Measurements from ENCODE around the gene INPP5D.
"Not testable (repeated sequence)": the region's sequence is repeated elsewhere in the genome, so short reads cannot be mapped to it uniquely, and the experiment has no call there.

The INPP5D gene

DNA sequence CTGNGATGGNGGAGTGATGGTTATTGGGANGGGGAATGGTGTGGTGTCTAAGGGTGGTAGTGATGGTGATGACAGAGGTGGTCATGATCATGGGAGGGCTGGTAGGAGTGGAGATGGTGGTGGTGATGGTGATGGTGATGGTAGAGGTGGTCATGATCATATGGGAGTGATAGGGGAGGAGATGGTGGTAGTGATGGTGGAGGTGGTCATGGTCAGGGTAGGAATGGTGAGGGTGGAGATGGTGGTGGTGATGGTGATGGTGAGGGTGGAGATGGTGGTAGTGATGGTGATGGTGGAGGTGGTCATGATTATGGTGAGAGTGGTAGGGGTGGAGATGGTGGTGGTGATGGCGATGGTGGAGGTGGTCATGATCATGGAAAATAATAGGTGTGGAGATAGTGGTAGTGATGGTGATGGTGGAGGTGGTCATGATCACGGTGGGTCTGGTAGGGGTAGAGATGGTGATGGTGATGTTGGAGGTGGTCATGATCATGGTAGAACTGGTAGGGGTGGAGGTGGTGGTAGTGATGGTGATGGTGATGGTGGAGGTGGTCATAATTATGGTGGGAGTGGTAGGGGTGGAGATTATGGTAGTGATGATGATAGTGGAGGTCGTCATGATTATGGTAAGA is 83.7 kb downstream of the INPP5D start:
- no peak for DNase-seq (ENCODE audit: low spot score)

GRCh38 chr2:233145726-233146125 is 85.6 kb downstream of the INPP5D start:
- DNase-seq (ENCODE audit: low spot score), result no peak

- DNase-seq (ENCODE audit: low spot score), result no peak
Observed at GRCh38 chr2:233146194-233146593, 86.1 kb downstream of the INPP5D start.

- DNase-seq (ENCODE audit: low spot score), result no peak
Observed at GRCh38 chr2:233147136-233147828, 87.1 kb downstream of the INPP5D start.

- DNase-seq (ENCODE audit: low spot score), result no peak
Observed at GRCh38 chr2:233147829-233148167, 87.7 kb downstream of the INPP5D start.

DNA sequence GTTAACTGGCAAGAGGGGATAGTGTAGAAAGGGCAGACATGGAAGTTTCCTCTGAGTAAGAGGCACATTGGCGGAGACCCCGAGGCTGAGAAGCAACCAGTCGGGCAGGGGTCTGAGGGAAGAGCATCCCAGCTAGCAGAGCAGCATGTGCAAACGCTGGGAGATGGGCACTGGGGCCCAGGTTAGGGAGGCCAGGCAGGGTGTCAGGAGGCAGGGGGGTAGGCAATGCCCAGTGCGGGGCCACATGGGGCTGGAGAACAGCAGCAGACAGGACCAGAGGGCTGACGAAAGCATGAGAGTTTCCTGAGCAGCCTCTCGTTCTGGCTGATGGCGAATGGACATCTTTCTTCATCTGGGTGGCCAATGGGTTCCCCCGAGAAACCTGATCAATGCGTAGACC is 88.2 kb downstream of the INPP5D start:
- DNase-seq (ENCODE audit: low spot score), result no peak

GRCh38 chr2:233152541-233152940 is 92.4 kb downstream of the INPP5D start:
- DNase-seq (ENCODE audit: low spot score), result no peak

GRCh38 chr2:233153146-233153798 is 93.1 kb downstream of the INPP5D start:
- DNase-seq (ENCODE audit: low spot score), result no peak

DNA sequence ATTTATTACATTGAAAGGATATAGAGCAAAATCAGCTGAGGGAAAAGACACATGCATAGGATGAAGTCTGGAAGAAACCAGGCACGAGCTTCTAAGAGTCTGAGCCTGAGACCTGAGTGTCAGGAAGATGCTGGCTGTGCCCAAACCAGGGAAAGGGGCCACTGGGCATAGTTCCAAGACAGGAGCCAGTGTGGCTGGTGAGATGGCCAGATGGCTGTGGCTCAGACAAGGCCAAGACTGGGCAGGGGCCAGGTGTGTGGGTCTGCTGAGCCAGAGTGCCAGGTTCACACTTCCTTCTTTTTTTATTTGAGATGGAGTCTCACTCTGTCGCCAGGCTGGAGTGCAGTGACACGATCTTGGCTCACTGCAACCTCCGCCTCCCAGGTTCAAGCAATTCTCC is 95.9 kb downstream of the INPP5D start:
- DNase-seq (ENCODE audit: low spot score), result no peak

DNA sequence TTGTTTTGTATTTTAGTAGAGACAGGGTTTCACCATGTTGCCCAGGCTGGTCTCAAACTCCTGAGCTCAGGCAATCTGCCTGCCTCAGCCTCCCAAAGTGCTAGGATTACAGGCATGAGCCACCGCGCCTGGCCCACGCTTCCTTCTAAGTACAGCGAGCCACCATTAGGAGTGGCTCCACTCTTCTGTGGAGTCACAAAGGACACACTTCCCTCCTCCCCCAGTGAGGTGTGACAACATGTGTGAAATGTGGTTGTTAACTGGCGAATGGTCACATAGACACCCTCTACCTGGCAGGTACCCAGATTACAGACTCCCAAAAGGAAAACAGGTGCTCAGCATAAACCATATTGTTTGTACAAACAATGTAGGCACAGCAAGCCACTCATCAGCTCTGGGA is 96.3 kb downstream of the INPP5D start:
- DNase-seq (ENCODE audit: low spot score), result not testable (repeated sequence)

DNA sequence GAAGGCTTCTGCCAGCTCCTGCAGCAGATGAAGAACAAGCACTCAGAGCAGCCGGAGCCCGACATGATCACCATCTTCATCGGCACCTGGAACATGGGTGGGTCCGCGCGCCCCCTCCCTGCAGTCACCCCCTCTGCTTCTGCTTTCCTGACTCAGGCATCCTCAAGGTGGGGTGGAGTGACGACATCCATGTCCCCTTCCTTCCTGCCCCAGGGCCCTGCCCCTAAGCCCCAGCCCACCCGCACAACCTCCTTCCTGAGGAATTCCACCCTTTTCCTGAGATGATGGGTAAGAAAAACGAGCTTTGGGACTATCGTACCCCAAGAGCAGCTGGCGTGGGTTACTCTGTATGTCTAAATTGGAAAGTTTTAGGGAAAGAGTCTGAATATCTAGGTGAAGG is 101.6 kb downstream of the INPP5D start:
- DNase-seq (ENCODE audit: low spot score), result no peak

DNA sequence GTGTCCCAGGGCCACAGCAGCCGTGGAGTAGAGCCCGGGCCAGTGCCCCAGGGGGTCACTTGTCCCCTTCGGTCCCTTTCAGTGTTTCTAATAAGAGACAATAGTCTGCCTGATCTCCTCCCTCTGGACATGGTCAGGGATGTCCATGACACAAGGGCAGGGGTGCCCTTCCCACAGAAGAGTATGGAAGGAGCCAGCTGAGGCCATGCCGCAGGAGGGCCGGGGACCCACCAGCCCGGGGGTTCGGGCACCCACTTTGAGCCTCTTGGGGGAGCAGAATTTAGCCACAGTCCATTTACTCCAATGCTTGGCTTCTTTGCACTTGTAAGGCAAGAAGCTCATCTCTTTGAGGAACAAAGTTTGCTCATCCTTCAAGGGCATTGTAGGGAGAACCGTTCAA is 102.6 kb downstream of the INPP5D start:
- no peak for DNase-seq (ENCODE audit: low spot score)

DNA sequence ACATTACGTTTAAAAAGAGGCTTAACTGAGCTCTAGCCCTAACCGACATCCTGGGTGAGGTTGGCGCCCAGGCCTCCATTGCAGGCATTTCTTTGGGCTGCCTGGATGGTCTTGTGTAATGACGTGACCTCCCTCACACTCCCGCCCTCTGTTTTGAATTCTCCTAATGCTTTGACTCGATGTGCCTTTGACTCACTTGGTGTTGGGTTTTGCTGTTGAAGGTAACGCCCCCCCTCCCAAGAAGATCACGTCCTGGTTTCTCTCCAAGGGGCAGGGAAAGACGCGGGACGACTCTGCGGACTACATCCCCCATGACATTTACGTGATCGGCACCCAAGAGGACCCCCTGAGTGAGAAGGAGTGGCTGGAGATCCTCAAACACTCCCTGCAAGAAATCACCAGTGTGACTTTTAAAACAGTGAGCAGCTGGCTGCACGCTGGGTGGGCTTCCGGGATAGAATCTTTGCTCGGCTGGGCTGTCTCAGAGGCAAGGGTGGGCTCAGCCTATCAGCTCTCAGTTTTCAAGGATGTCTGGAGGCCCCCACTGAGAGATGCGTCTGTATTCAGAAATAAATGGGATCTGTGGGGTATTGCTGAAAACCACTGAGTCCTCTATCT is 103.5 kb downstream of the INPP5D start:
- DNase-seq (ENCODE audit: low spot score), result no peak

DNA sequence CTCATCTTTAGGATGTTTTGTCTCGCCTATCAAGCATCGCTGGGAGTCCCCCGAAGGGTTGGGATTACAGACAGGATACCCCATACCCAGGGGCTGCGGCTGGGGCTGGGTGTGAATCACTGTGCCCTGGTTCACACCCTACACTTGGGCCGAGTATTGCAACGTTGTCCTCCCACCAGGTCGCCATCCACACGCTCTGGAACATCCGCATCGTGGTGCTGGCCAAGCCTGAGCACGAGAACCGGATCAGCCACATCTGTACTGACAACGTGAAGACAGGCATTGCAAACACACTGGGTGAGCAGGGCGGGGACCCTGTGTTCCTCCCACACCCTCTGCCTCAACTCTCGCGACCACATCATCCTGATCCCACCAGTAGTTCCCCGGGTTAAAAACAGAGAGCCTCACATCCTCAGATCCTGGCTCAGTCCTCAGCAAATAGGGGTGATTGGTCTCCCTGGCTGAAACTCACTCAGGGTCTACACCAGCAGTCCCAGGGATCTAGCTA is 104.0 kb downstream of the INPP5D start:
- no peak for DNase-seq (ENCODE audit: low spot score)

DNA sequence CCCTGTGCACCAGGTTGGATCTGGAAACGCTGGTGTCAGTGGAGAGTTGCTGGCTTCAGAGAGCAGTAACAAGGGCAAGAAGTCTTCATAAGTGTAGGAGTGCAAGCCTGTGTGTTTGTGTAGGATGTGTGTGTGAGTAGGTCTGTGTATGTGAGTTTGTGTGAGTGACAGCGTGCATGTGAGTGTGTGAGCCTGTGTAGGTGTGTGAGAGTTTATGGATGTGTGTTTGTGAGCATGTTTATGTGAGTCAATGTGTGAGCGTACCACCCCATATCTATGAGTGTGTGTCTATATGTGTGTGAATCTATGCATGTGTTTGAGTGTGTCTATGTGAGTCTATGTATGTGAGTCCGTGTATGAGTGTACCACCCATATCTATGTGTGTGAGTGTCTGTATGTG is 104.8 kb downstream of the INPP5D start:
- DNase-seq (ENCODE audit: low spot score), result no peak

DNA sequence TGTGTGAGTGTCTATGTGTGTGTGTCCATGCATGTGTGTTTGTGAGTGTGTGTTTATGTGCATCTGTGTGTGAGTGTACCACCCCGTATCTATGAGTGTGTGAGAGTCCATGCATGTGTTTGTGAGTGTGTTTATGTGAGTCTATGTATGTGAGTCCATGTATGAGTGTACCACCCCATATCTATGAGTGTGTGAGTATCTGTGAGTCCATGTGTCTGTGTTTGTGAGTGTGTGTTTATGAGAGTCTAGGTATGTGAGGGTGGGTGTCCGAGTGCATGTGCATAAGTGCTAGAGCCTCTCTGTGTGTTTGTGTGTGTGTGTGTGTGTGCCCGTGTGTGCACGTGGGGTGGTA is 105.4 kb downstream of the INPP5D start:
- no peak for DNase-seq (ENCODE audit: low spot score)

- no peak for DNase-seq (ENCODE audit: low spot score)
Observed at GRCh38 chr2:233165895-233166661, 105.9 kb downstream of the INPP5D start.

GRCh38 chr2:233168445-233168844 is 108.3 kb downstream of the INPP5D start:
- no peak for DNase-seq (ENCODE audit: low spot score)

DNA sequence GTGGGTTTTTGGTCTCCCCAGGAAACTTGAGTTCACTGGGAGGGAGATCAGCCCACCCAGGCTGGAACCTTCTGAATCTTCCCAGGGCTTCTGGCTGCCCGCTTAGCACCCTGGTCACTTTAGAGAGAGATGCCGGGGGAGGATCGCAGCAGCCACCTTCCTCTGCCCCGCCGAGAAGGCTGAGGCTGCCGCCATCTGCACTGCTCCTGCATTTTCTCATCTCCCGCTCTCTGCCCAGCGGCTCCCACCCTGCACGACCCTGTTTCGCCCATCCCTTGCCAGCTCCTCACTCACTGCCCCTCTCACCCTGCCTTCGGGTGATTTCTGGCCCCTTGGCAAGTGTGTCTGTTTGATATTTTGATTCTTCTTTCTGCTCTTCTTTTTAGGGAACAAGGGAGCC is 108.8 kb downstream of the INPP5D start:
- DNase-seq (ENCODE audit: low spot score), result no peak

- no peak for DNase-seq (ENCODE audit: low spot score)
Observed at GRCh38 chr2:233171344-233171743, 111.2 kb downstream of the INPP5D start.

DNA sequence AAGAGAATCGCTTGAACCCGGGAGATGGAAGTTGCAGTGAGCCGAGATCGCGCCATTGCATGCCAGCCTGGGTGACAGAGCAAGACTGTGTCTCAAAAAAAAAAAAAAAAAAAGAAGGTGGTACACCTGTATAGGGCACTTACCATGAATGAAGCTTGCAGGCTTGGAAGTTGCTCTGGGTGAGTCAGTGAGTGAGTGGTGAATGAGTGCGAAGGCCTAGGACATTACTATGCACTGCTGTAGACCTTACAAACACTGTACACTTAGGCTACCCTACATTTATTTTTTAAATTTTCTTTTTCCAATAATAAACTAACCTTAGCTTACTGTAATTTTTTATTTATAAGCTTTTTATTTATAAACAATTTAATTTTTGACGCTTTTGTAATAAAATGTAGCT is 113.0 kb downstream of the INPP5D start:
- peak; percentile 54 for DNase-seq (ENCODE audit: low spot score)

DNA sequence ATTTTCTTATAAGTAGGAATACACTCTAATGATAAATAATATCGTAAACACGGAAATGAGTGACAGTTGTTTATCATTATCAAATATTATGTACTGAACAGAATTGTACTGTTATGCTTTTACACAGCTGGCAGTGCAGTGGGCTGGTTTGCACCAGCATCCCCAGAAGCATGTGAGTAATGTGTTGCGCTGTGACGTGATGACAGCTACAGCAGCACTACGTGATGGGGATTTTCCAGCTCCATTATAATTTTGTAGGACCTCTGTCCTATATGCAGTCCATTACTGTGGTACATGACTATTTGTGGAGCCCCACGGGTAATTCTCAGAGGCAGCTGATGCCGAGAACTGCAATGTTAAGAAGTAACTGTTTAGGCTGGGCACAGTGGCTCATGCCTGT is 114.0 kb downstream of the INPP5D start:
- no peak for DNase-seq (ENCODE audit: low spot score)
